Stromal cell of bone marrow (primary cell): ENCODE results near the gene MAB21L3.
"Not testable (repeated sequence)": the region's sequence is repeated elsewhere in the genome, so short reads cannot be mapped to it uniquely, and the experiment has no call there.

Experiments used
- DNase-seq: peaks from one replicate; pipeline ENCODE4 v3.0.0-alpha.2; 2012; ENCODE audit warnings: low read depth

The MAB21L3 gene

DNA sequence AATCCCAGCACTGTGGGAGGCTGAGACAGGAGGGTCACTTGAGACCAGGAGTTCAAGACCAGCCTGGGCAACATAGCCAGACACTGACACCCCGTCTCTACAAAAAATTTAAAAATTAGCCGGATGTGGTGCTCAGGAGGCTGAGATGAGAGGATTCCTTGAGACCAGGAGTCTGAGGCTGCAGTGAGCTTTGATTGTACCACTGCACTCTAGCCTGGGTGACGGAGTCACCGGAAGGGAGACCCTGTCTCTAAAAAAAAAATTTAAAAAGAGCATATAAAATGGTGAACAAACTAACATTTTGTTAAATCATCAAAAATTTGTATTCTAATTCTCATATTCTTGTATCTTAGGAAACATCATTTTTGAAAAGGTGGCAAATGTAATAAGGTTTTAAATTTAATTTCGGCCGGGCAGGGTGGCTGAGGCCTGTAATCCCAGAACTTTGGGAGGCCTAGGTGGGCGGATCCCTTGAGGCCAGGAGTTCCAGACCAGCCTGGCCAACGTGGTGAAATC is 27.1 kb downstream of the MAB21L3 start:
- no peak for DNase-seq

DNA sequence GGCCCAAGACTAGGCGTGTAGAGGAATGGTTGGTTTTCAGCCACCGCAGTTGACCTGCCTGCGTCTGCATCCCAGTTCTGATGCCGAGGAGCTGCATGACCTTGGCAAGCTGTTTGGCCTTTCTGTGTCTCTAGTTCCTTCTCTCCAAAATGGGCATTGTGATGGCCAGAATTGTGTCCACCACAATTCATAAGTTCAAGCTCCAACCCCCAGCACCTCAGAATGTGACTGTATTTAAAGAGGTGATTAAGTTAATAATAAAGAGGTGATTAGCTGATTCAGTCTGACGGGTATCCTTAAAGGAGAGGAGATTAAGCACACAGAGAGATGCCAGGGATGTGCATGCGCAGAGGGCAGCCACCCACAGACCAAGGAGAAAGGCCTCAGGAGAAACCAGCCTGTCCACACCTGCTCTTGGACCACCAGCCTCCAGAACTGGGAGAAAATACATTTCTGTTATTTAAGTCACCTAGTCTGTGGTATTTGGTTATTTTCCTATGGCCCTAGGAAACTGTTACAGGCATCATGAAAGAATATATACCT is 28.5 kb downstream of the MAB21L3 start:
- no peak for DNase-seq

DNA sequence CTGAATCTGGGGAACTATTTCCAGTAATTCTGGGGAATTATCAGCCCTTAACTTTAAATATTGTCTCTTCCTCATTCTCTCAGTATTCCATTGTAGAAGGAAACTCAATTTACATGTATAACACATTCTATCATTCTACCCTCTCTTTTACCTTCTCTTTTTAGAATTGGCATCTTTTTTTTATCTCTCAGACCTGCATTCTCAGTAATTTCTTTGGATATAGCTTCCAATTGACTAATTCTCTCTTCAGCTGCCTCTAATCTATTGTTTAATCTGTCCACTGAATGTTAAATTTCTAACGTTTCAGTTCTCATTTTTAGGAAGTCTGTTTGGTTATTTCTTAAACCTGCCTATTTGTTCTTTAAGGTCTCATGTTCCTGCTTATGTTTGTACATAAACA is 33.0 kb downstream of the MAB21L3 start:
- no peak for DNase-seq

DNA sequence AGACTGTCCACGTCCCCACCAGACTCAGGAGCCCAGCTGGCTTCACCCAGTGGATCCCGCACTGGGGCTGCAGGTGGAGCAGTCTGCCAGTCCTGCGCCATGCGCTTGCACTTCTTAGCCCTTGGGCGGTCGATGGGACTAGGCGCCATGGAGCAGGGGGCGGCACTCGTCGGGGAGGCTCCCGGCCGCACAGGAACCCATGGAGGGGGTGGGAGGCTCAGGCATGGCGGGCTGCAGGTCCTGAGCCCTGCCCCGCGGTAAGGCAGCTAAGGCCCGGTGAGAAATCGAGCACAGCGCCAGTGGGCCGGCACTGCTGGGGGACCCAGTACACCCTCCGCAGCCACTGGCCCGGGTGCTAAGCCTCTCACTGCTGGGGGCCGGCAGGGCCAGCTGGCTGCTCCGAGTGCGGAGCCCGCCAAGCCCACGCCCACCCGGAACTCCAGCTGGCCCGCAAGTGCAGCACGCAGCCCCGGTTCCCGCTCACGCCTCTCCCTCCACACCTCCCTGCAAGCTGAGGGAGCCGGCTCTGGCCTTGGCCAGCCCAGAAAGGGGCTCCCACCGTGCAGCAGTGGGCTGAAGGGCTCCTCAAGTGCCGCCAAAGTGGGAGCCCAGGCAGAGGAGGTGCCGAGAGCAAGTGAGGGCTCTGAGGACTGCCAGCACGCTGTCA is 35.4 kb downstream of the MAB21L3 start:
- not testable (repeated sequence) for DNase-seq

DNA sequence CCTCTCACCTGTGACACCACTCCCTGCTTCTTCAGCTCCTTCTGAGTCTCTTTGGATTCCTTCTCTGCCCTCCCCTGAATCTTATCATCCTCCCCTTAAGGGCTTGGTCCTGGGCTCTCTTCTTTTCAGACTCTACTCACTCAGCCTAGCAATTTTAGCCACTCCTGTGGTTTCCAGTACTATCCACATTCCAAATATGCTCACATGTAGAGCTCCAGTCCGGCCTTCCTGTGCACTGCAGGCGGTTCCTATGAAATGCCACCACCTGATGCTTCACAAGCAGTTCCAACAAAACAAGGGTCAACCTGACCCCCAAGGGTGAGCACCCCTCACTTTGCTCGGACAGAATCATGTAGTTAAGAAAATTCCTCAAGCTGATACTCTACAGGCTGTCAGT is 35.9 kb downstream of the MAB21L3 start:
- no peak for DNase-seq

DNA sequence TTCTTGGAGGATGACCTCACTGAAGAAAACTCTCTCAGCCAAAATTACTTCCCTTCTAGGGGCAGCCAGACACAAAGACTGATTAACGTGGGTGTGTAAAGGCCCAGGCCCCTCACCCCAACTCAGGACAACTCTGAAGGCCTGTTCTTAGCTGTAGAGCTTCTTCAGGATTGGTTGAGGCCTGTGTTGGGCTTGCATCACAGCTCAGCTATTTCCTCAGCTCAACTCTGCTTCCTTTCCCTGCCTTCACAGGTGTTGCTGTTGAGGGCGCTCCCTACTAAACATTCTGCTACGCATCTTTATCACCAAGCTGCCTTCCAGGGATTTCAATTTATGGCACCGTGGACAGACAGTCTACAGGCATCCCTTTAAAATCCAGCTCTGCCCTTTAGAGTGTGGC is 36.8 kb downstream of the MAB21L3 start:
- no peak for DNase-seq

DNA sequence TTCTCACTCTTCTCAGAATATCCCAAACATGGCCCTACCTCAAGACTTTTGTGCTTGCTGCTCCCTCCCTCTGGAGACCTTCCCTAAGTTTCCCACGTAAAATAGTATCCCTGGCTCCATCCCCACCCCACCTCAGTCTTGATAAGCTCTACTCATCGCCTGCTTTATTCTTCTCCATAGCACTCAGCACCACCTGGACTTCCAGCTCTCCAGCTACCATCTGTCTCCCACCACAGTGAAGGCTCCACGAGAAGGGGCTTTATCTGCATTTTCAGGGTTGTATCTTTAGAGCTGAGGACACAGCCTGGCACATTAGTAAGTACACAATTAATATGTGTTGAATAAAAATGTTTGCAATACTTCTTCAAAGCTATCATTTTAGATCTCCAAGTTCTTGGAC is 37.8 kb downstream of the MAB21L3 start:
- DNase-seq: no peak

DNA sequence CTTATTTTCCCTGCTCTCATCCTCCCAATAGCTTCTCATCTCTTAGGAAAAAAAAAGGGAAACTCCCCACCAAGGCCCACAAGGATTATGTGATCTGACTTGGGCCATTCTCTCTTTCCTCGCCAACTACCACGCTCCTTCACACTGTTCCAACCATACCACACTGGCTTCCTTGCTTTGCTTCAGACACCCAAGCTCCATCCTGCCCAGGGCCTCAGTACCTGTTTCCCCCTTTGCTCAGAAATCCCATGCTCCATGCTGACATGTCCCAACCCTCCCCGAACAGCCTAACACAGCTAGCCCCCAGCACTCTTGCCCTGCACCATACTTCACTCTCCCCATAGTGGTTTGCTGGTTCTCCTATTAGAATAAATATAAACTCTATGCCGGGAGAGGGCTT is 39.2 kb downstream of the MAB21L3 start:
- no peak for DNase-seq

DNA sequence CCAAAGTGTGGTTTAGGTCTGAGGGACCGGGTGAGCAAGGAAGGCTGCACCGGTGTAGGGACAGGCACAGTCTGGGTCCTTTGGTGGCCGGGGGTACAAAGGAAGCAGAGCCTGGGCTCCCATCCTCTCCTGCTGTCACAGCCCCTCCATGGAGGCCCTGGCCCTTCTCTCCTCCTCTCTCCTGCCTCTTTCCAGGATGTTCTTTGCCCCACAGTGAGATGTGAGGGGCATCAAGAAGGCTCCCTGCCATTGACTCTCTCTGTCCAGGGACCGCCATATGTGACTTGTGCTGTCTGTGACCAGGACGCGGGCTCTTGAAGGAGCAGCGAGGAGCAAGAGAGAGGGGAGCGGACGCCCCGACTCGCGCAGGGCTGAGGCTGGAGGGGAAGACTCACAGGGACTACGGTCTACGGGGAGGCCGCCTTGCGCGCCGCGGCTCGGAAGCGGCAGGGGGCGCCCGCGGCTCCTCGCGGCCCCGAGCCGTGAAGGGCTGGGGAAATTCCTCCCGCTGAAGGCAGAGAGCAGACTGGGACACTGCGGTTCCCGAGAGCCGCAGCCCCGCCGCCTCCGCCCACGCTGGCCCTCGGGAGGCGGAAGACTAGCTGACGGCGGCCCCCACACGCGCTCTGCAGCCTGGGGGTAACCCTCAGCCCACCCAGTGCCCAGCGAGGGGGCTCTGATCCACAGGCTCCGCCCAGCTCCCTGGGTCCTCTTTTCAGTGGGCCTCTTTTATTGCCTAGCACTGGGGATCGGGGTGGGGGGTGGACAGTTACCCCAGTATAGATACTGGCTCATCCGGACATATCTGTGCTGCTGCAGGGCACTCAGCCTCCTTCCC is 40.8 kb downstream of the MAB21L3 start:
- DNase-seq: peak; percentile 44

DNA sequence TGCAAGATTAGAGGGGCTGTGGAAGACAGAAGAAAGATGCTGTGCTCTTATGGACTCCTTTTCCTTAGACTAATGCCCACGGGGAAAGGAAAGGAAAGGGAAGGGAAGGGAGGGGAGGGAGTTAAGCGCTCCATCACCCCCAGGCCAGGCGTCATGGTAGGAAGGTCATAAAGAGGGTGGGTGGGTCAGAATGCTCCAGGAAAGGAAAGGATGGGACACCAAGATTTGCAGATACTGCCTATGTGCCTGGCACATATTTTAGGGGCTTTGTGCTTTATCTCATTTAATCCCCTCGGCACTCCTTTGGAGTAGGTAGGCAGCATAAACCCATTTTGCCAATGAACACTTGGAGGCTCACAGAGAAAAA is 41.4 kb downstream of the MAB21L3 start:
- no peak for DNase-seq

DNA sequence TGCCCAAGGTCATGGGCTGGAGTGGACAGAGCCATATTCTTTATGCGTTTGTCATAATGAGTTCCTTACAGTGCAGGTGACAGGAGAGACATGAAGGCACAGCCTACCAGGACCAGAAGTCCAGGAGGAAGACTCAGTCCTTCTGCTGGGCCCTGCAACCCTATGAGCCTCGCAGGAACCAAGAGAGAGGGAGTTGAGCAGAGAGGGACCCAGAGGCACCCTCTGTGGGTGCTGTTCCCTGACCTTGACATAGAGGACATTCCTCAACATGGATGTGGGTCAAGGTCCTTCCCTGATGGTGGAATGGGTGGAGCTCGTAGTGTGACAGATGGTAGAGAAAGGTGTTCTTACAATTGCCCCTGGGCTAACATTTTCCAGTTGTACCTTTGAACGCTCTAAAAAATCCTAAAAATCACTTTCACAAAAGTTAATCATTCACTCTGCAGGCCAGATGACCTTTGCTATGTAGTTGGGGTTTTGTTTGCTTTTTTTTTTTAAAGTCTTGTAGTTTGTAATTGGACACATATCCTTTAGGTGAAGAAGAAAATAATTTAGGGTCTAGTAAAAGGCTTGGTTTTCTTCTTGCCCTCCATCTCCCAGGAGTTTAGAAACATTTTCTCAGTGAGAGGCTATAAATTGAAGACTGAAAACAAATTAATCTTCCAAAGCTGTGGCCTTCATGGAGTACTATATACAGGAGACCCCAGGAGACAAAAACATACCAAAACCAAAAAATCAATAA is 41.9 kb downstream of the MAB21L3 start:
- DNase-seq: no peak

DNA sequence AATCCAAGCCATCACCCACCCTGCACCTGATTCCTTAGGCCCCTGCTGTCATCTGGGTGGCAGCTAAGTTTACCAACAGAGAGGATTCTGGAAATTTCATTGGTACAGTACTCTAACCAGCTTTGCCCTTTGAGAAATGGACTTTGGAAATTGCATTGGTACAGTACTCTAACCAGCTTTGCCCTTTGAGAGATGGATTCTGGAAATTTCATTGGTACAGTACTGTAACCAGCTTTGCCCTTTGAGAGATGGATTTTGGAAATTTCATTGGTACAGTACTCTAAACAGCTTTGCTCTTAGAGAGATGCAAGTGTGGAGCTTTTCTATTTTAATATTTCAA is 42.5 kb downstream of the MAB21L3 start:
- DNase-seq: no peak

DNA sequence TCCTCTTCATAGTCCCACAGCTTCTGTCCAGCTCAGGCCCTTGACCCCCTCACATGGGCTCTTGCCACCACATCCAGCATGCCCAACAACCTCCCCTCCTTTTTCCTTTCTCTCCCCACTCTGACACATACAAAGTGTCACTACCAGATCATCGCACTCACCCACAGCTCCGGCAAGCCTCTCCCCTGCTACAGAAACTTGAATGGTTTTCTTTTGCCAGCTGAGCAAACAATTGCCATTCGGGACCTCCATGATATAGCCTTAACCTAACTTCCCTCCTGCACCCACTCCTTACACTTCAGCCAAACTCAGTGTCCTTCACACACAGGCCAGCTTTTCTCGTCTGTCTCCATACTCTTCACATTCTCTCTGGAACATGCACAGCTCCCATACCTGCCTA is 43.3 kb downstream of the MAB21L3 start:
- no peak for DNase-seq

DNA sequence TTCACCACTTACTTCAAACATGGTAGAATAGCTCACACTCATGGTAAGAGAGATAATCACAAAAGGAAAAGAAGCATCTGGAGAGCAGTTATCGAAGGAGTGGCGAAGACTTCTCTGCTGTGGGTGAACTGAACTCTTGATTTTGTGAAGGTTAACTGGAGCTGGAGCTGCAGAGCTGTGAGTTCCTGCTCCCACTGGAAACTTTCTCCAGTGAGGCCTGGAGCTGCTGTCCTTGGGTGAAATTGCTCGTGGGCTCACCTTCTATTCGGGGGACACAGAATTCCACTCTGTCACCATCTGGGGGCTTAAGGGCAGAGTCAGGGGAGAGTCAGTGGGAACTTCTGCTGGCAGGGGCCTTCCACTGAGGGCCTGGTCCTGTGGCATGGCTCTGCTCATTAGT is 45.9 kb downstream of the MAB21L3 start:
- no peak for DNase-seq

DNA sequence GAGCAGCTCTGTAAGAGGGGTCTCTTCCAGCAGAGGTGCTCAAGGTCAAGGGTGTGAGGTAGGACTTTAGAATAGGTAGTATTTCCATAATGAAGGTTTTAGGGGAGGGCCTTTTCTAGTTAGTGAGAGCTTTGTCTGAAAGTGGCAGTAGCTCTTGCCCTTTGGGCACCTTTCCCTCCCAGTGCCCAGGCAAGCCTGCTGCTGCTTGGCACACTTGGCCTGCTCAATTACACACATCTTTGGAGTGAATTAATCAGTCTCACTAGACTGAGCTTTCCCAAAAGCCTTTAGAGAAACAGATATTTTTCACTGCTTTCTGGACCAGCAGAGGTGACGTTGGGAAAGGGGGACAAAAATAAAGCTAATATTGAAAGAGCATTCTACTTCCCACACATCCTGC is 48.0 kb downstream of the MAB21L3 start:
- DNase-seq: no peak

DNA sequence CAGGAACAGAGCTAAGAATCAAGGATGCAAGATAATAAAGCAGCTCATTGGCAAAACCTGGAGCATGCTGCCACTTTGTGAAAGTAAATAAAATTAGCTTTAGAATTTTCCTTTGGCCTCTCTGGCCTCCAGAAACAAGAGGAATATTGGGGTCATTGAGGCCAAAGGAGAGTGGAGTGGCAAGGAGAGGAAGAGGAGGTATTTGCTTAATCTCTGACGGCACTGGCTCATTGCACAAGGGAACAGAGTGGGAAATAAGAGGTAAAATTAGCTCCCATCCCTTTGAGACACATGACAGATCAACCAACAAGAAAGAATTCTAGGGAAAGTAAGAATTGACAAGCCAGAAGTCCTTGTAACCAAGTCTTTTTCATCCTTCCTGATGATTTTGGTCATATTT is 48.4 kb downstream of the MAB21L3 start:
- DNase-seq: no peak

DNA sequence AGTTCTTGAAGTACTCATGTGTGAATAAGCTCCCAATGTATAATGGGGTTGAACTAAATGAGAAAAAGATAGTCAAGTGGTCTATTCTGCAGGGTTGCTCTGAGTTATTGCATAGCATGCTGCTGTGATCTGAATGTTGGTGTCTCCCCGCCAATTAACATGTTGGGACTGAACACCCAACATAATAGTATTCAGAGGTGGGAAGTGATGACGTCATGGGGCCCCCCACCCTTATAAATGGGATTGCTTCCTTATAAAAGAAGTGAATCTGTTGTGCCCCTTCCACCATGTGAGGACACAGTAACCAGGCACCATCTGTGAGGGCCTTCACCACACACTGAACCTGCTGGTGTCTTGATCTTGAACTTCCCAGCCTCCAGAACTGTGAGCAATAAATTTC is 50.2 kb downstream of the MAB21L3 start:
- no peak for DNase-seq

DNA sequence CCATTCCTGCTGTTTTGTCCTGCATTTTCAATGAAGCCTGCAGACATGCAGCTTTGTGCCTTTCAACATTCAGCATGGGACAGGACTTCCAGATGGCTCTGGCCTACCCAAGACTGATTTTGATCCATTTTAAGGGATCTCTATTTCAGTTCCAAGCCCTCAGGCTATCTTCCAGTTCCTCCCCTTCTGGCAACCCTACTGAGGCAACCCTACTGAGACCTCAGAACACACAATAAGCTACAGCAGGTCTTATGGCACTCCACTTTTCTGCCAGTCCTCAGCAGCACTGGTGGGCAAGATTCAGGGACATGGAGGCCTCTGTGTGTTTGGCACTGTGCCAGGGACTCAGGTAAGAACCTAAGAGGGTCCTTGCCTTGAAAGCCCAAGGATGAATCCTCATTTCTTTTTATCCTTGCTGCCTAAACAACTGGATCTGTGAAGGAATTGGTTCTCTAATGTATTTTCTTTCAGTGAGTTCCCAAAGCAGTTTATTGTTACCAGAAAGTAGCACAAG is 50.7 kb downstream of the MAB21L3 start:
- DNase-seq: no peak

DNA sequence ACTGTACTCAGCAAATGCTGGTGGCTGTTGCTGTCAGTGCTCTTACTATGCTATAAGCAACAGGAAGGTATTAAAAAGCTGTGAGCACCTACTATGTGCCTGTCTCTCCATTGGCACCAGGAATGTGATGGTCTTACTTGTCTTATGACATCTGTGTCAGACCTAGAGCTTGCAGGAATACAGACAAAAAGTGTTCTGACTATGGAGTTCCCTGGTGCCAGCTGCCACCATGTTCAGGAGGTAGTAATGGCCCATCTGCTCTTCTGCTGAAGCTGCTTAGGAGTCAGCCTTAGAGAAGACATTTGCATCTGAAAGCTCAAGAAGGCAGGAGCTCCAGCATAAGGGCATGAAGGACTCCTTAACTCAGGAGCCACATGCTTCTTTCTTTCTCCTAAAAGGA is 52.3 kb downstream of the MAB21L3 start:
- DNase-seq: no peak

DNA sequence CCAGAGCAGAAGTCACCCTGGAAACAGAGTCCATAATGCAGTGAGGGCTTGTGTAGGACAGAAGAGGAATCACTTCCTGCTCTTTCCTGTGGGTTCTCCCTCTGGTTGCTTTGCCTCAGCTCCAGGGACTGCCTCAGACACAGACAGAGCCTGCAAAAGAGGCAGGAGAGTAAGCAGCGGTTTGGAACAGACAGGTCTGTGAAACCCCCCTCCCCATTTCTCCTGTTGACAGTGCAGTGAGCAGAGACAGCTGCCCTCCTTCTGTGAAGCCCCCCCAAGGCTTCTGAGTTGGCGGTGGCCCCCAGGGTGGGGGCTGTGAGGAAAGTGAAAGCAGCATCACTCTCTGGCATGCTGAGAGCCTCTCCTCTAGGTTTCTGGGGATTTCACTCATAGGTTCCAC is 53.0 kb downstream of the MAB21L3 start:
- no peak for DNase-seq

DNA sequence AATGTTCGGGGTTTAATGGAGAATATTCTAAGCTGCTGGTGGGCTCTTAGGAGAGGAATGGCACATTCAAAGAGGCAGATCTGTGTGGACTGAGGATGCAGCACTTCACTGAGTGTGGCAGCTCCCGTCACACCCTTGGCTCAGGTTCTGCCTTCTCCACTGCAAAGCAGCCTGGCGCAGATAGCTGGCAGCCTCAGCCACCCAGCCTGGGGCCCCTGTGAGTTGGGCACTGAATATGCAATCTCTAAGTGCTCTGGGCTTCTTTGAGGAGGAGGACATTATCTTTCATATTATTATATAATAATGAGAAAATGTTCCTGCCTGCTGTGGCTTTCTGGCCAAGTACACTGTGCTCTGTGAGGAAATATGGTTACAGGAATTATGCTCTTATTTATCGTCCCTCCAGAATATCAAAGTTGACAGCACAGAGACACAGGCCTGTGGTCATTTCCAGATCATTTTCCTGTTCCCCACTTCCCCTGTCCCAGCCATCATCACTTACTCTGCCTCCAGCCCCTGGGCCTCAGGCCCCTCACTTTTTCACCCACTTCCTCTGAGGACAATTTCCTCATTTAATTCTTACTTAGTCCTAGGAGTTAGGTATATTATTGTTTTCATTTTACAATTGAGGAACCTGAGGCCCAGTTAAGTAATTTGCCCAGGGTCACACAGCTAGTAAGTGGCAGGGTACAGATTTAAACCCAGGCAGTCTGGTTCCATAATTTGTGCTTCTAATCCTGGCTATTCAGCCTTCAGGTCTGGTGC is 53.6 kb downstream of the MAB21L3 start:
- DNase-seq: no peak

DNA sequence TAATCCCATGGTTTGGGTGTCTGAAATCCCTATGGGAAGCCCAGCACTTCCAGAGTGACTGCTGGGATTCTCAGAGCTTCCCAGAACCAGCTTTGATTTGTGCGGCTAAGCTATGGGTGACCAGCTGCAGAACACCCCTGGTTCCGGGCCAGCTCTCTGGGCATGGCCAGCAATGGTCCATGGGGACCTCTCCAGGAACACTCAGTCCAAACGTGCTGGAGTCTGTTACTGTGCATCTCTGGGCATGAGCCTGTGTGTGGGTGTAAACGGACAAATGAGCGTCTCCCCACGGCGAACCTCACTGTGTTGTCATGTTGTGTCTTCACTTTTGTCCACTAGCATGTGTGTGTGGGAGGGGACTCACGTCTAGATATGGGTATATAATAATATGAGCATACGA is 54.4 kb downstream of the MAB21L3 start:
- no peak for DNase-seq
